HEK293 (cell line): Measurements from ENCODE around the gene ERLEC1.

ENCODE experiments used
- BCL11B ChIP-seq: fragments of 450-650 bp; formaldehyde crosslinking; IDR thresholded peaks from 2 replicates; pipeline ENCODE4 v1.5.1; 2016; ENCODE audit warnings: low read depth, missing biosample characterization, missing genetic modification characterization
- BCL6B ChIP-seq: fragments of 450-650 bp; formaldehyde crosslinking; IDR thresholded peaks from 2 replicates; pipeline ENCODE4 v1.5.1; 2017; ENCODE audit warnings: missing biosample characterization, missing genetic modification characterization
- EGR2 ChIP-seq: fragments of 450-650 bp; formaldehyde crosslinking; IDR thresholded peaks from 2 replicates; pipeline ENCODE4 v1.5.1; 2016; ENCODE audit warnings: low read depth, missing biosample characterization, missing genetic modification characterization
- MEIS1 ChIP-seq: sonication (generic); formaldehyde crosslinking; IDR thresholded peaks from 2 replicates; pipeline ENCODE4 v1.8.1; 2022; ENCODE audit warnings: missing genetic modification reagents, mild to moderate bottlenecking, borderline replicate concordance
- PRDM2 ChIP-seq: fragments of 450-650 bp; formaldehyde crosslinking; IDR thresholded peaks from 2 replicates; pipeline ENCODE4 v1.5.1; 2016; ENCODE audit warnings: missing biosample characterization, missing genetic modification characterization, borderline replicate concordance
- SALL2 ChIP-seq: fragments of 450-650 bp; formaldehyde crosslinking; IDR thresholded peaks from 2 replicates; pipeline ENCODE4 v1.5.0; 2017; ENCODE audit warnings: missing biosample characterization, mild to moderate bottlenecking, missing genetic modification characterization, borderline replicate concordance
- SP2 ChIP-seq: fragments of 450-650 bp; formaldehyde crosslinking; IDR thresholded peaks from 2 replicates; pipeline ENCODE4 v1.5.1; 2016; ENCODE audit warnings: missing biosample characterization, missing genetic modification characterization
- ZBTB17 ChIP-seq: fragments of 450-650 bp; formaldehyde crosslinking; IDR thresholded peaks from 2 replicates; pipeline ENCODE4 v1.5.1; 2016; ENCODE audit warnings: missing biosample characterization, missing genetic modification characterization
- ZBTB20 ChIP-seq: fragments of 450-650 bp; formaldehyde crosslinking; IDR thresholded peaks from 2 replicates; pipeline ENCODE4 v1.5.1; 2016; ENCODE audit warnings: missing biosample characterization, missing genetic modification characterization
- ZBTB7A ChIP-seq: fragments of 450-650 bp; formaldehyde crosslinking; IDR thresholded peaks from 2 replicates; pipeline ENCODE4 v1.5.1; 2016; ENCODE audit warnings: low read depth, missing biosample characterization, missing genetic modification characterization
- ZFP69B ChIP-seq: fragments of 450-650 bp; formaldehyde crosslinking; IDR thresholded peaks from 2 replicates; pipeline ENCODE4 v1.5.1; 2016; ENCODE audit warnings: missing biosample characterization, missing genetic modification characterization
- ZNF138 ChIP-seq: fragments of 450-650 bp; formaldehyde crosslinking; IDR thresholded peaks from 2 replicates; pipeline ENCODE4 v1.5.1; 2016; ENCODE audit warnings: missing biosample characterization, missing genetic modification characterization, borderline replicate concordance
- ZNF148 ChIP-seq: fragments of 450-650 bp; formaldehyde crosslinking; IDR thresholded peaks from 2 replicates; pipeline ENCODE4 v1.5.0; 2017; ENCODE audit warnings: missing biosample characterization, missing genetic modification characterization, borderline replicate concordance
- ZNF155 ChIP-seq: fragments of 450-650 bp; formaldehyde crosslinking; IDR thresholded peaks from 2 replicates; pipeline ENCODE4 v1.5.1; 2016; ENCODE audit warnings: missing biosample characterization, missing genetic modification characterization
- ZNF175 ChIP-seq: fragments of 450-650 bp; formaldehyde crosslinking; IDR thresholded peaks from 2 replicates; pipeline ENCODE4 v1.5.1; 2016; ENCODE audit warnings: missing biosample characterization, missing genetic modification characterization
- ZNF324 ChIP-seq: fragments of 450-650 bp; formaldehyde crosslinking; IDR thresholded peaks from 2 replicates; pipeline ENCODE4 v1.5.1; 2016; ENCODE audit warnings: missing biosample characterization, missing genetic modification characterization
- ZNF555 ChIP-seq: fragments of 450-650 bp; formaldehyde crosslinking; conservative IDR thresholded peaks from 2 replicates; pipeline ENCODE4 v1.5.1; 2017; ENCODE audit warnings: missing biosample characterization, mild to moderate bottlenecking, missing genetic modification characterization, inconsistent platforms
- ZNF660 ChIP-seq: fragments of 450-650 bp; IDR thresholded peaks from 2 replicates; pipeline ENCODE4 v1.5.1; 2018; ENCODE audit warnings: missing biosample characterization, mild to moderate bottlenecking, missing genetic modification characterization
- ZNF707 ChIP-seq: fragments of 450-650 bp; formaldehyde crosslinking; IDR thresholded peaks from 2 replicates; pipeline ENCODE4 v1.5.1; 2016; ENCODE audit warnings: missing biosample characterization, missing genetic modification characterization
- ZNF776 ChIP-seq: fragments of 450-650 bp; formaldehyde crosslinking; IDR thresholded peaks from 2 replicates; pipeline ENCODE4 v1.5.0; 2017; ENCODE audit warnings: missing biosample characterization, missing genetic modification characterization, borderline replicate concordance
- ZNF830 ChIP-seq: fragments of 450-650 bp; IDR thresholded peaks from 2 replicates; pipeline ENCODE4 v1.5.0; 2018; ENCODE audit warnings: missing biosample characterization, missing genetic modification characterization, low read depth, mild to moderate bottlenecking, moderate library complexity
- TF ChIP-seq, protein P1 (sequence below): fragments of 450-650 bp; formaldehyde crosslinking; IDR thresholded peaks from 2 replicates; pipeline ENCODE4 v1.5.1; 2016; ENCODE audit warnings: missing biosample characterization, missing genetic modification characterization
- TF ChIP-seq, protein P2 (sequence below): fragments of 450-650 bp; formaldehyde crosslinking; IDR thresholded peaks from 2 replicates; pipeline ENCODE4 v1.5.1; 2016; ENCODE audit warnings: missing biosample characterization, missing genetic modification characterization, borderline replicate concordance
- TF ChIP-seq, protein P3 (sequence below): fragments of 450-650 bp; IDR thresholded peaks from 2 replicates; pipeline ENCODE4 v1.5.1; 2018; ENCODE audit warnings: missing biosample characterization, mild to moderate bottlenecking, missing genetic modification characterization

ERLEC1 gene

DNA sequence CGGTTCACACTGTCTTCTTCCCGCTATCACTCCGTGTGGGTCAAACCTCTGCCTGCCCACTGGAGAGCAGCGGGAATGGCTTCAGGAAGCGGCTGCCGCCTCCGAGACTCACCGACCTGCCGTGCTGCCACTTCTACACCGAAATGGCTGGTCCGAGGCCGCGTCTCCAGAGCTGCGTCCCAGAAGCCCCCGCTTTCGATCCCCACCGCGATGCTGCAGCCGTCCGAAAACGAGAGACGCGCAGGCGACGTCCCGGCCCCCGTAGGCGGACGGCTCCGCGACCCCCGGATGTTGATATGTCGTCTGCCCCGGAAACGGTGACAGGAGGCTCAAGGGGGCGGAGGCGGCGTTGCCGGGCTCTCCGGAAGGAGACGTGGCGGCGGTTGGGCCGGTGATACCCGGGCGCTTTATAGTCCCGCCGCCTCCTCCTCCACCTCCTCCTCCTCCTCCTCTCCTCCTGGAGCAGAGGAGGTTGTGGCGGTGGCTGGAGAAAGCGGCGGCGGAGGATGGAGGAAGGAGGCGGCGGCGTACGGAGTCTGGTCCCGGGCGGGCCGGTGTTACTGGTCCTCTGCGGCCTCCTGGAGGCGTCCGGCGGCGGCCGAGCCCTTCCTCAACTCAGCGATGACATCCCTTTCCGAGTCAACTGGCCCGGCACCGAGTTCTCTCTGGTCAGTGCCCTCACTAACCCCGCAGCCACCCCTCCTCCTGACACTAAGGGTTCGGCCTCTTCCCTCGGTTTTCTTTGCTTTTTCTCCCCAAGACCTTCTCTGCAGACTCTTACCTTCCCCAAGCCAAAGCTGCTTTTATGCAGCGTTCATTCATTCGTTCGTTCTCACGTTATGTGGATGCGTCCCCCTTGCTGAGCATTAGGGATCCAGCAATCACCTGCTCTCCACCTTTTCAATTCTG, at the start of gene ERLEC1, which contains the start of gene ASB3 (continued):
- TF ChIP-seq MEIS1 (CRISPR knock-in tag) (no peak), EGR2 (tag by site-specific recombination) (peak; percentile 87), ZNF155 (tag by site-specific recombination) (no peak), BCL11B (tag by site-specific recombination) (no peak), ZBTB7A (tag by site-specific recombination) (no peak), ZNF707 (tag by site-specific recombination) (no peak), SALL2 (tag by site-specific recombination) (no peak), ZBTB17 (tag by site-specific recombination) (peak; percentile 38; the same call in 1 of the 2 replicates), PRDM2 (no peak), ZNF324 (tag by site-specific recombination) (no peak), ZNF175 (no peak), ZNF776 (tag by site-specific recombination) (no peak), ZFP69B (tag by site-specific recombination) (no peak), ZNF555 (tag by site-specific recombination) (no peak), ZNF148 (tag by site-specific recombination) (no peak), ZNF138 (no peak), BCL6B (tag by site-specific recombination) (no peak), ZNF660 (tag by site-specific recombination) (peak; percentile 50), SP2 (peak; percentile 90), ZBTB20 (tag by site-specific recombination) (peak; percentile 78; the same call in 1 of the 2 replicates), ZNF830 (tag by site-specific recombination) (no peak)
- TF ChIP-seq, protein P1, sequence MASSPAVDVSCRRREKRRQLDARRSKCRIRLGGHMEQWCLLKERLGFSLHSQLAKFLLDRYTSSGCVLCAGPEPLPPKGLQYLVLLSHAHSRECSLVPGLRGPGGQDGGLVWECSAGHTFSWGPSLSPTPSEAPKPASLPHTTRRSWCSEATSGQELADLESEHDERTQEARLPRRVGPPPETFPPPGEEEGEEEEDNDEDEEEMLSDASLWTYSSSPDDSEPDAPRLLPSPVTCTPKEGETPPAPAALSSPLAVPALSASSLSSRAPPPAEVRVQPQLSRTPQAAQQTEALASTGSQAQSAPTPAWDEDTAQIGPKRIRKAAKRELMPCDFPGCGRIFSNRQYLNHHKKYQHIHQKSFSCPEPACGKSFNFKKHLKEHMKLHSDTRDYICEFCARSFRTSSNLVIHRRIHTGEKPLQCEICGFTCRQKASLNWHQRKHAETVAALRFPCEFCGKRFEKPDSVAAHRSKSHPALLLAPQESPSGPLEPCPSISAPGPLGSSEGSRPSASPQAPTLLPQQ (tag by site-specific recombination): 0 out of 2 replicates have a peak, but pooled peaks have one; percentile 45
- TF ChIP-seq, protein P2, sequence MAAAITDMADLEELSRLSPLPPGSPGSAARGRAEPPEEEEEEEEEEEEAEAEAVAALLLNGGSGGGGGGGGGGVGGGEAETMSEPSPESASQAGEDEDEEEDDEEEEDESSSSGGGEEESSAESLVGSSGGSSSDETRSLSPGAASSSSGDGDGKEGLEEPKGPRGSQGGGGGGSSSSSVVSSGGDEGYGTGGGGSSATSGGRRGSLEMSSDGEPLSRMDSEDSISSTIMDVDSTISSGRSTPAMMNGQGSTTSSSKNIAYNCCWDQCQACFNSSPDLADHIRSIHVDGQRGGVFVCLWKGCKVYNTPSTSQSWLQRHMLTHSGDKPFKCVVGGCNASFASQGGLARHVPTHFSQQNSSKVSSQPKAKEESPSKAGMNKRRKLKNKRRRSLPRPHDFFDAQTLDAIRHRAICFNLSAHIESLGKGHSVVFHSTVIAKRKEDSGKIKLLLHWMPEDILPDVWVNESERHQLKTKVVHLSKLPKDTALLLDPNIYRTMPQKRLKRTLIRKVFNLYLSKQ (tag by site-specific recombination): no peak
- TF ChIP-seq, protein P3, sequence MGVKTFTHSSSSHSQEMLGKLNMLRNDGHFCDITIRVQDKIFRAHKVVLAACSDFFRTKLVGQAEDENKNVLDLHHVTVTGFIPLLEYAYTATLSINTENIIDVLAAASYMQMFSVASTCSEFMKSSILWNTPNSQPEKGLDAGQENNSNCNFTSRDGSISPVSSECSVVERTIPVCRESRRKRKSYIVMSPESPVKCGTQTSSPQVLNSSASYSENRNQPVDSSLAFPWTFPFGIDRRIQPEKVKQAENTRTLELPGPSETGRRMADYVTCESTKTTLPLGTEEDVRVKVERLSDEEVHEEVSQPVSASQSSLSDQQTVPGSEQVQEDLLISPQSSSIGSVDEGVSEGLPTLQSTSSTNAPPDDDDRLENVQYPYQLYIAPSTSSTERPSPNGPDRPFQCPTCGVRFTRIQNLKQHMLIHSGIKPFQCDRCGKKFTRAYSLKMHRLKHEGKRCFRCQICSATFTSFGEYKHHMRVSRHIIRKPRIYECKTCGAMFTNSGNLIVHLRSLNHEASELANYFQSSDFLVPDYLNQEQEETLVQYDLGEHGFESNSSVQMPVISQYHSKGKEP: peak; percentile 51; the same call in 1 of the 2 replicates
